Hypothalamus (tissue), 51 donors: ENCODE measurements around the gene AGAP6.
"Not testable (repeated sequence)": the region's sequence is repeated elsewhere in the genome, so short reads cannot be mapped to it uniquely, and the experiment has no call there.

Experiments
- DNase-seq, 51 donors: peaks; one replicate each; lab custom pipeline; 2025; lab: John Stamatoyannopoulos, UW

Gene AGAP6

GRCh38 chr10:50024716-50025383 lies 36.6 kb downstream of the AGAP6 start:
- DNase-seq, result not testable (repeated sequence)

GRCh38 chr10:50025627-50026026 lies 37.4 kb downstream of the AGAP6 start:
- DNase-seq, result no peak

- DNase-seq, result no peak
These were observed 39.0 kb downstream of the AGAP6 start for GRCh38 chr10:50027195-50027594.

GRCh38 chr10:50033481-50033880 lies 45.3 kb downstream of the AGAP6 start:
- DNase-seq, result no peak

- DNase-seq, result not testable (repeated sequence)
These were observed 47.1 kb downstream of the AGAP6 start for GRCh38 chr10:50035337-50035736.

- no peak for DNase-seq
These were observed 56.9 kb downstream of the AGAP6 start for GRCh38 chr10:50044941-50045664.

GRCh38 chr10:50046457-50046856 lies 58.3 kb downstream of the AGAP6 start:
- not testable (repeated sequence) for DNase-seq

GRCh38 chr10:50047594-50047993 lies 59.4 kb downstream of the AGAP6 start:
- not testable (repeated sequence) for DNase-seq

GRCh38 chr10:50051995-50052660 lies 63.9 kb downstream of the AGAP6 start:
- not testable (repeated sequence) for DNase-seq

- not testable (repeated sequence) for DNase-seq
These were observed 64.7 kb downstream of the AGAP6 start for GRCh38 chr10:50052778-50053376.

- DNase-seq, result not testable (repeated sequence)
These were observed 67.5 kb downstream of the AGAP6 start for GRCh38 chr10:50055494-50056292.

- DNase-seq, result not testable (repeated sequence)
These were observed 68.4 kb downstream of the AGAP6 start for GRCh38 chr10:50056654-50057053.

GRCh38 chr10:50058727-50059126 lies 70.5 kb downstream of the AGAP6 start:
- DNase-seq, result not testable (repeated sequence)

GRCh38 chr10:50059946-50060345 lies 71.7 kb downstream of the AGAP6 start:
- not testable (repeated sequence) for DNase-seq
